ENCODE data around the gene PCDH9.

DNA sequence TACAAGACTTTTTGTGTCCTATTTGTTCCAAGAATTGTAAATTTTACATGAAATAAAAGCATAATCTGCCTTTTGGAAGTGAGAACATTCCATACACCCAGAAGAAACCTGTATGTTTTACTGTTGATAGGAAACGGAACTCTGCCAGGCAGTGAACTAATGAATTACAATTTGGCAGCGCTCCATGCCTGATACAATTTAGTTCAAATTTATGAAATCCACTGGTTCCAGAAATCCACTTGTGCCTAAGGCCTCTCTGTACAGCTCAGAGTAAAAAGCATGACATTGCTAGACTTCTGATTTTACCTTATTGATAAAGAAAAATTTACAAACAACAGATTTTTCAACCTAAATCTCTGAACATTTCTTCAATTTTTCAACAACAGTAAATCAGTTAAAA, 78.1 kb downstream of the PCDH9 start:
- TF ChIP-seq, protein P1, sequence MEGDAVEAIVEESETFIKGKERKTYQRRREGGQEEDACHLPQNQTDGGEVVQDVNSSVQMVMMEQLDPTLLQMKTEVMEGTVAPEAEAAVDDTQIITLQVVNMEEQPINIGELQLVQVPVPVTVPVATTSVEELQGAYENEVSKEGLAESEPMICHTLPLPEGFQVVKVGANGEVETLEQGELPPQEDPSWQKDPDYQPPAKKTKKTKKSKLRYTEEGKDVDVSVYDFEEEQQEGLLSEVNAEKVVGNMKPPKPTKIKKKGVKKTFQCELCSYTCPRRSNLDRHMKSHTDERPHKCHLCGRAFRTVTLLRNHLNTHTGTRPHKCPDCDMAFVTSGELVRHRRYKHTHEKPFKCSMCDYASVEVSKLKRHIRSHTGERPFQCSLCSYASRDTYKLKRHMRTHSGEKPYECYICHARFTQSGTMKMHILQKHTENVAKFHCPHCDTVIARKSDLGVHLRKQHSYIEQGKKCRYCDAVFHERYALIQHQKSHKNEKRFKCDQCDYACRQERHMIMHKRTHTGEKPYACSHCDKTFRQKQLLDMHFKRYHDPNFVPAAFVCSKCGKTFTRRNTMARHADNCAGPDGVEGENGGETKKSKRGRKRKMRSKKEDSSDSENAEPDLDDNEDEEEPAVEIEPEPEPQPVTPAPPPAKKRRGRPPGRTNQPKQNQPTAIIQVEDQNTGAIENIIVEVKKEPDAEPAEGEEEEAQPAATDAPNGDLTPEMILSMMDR (IDR thresholded peaks at IDR 0.05) = no peak
- TF ChIP-seq POLR2A (IDR thresholded peaks at IDR 0.05) (no peak), EP300 (IDR thresholded peaks at IDR 0.05) (no peak)

Measured in suprapubic skin (tissue), 3 donors.